Raji (cell line): ENCODE measurements around the gene DBF4B.

Source experiments
- POLR2A ChIP-seq: IDR thresholded peaks from 2 replicates; pipeline ENCODE4 v1.6.1; 2011; ENCODE audit warnings: low read depth, low read length, control low read depth; ENCODE audit not compliant: insufficient read depth

The DBF4B gene

GRCh38 chr17:44768505-44769142 lies 60.2 kb downstream of the DBF4B start:
- no peak for TF ChIP-seq POLR2A

- TF ChIP-seq POLR2A = 0 out of 2 replicates have a peak, but pooled peaks have one; percentile 10
These were observed 60.8 kb downstream of the DBF4B start for GRCh38 chr17:44769230-44769629.

GRCh38 chr17:44769647-44770084 lies 61.2 kb downstream of the DBF4B start:
- no peak for TF ChIP-seq POLR2A

DNA sequence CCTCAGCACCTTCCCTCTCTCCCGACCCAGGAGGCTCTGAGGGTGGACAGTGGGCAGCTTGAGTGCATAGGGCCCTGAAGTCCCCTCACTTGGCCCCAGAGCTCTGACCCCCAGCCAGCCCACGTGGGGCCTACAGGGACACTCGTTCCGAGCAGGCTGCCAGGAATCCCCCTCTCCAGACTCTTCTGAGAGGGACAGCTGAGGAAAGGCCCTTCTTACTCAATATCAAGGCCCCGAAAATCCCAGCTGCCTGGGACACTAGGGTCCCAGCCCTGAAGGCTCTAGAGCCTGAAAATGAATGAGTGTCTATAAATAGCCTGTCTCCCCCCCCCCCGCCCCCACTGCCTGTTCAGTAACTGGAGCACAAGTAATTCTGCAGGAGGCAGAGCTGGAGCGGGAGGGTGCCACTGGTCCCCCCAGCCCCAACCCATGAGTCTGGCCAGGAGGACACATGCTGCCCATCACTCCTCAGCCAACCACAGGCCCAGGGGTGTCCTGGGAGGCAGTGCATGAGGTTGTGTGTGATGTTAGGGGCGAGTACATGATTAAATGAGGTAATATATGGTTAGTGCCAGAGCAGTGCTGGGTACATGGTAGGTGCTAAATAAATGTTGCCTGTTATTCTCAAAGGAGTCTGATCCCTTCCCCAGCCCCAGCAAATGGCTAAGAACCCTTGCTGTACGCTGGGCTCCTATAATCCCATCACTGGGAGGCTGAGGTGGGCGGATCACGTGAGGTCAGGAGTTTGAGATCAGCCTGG lies 61.9 kb downstream of the DBF4B start:
- TF ChIP-seq POLR2A = no peak

- no peak for TF ChIP-seq POLR2A
These were observed 64.0 kb downstream of the DBF4B start for GRCh38 chr17:44772308-44773045.

DNA sequence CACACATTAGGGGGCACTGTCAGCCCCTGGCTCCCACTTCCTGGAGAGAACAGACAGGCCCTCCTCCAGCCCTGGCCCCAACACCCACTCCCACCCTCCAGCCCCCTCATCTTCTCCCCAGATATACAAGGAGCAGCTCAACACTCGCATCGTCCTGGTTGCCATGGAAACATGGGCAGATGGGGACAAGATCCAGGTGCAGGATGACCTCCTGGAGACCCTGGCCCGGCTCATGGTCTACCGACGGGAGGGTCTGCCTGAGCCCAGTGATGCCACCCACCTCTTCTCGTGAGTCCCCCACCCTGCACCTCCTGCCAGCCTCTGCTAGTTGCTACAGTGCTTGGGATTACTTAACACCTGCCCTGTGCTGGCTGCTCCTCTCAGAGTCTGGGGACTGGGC lies 64.7 kb downstream of the DBF4B start:
- no peak for TF ChIP-seq POLR2A

GRCh38 chr17:44774271-44775135 lies 66.0 kb downstream of the DBF4B start:
- TF ChIP-seq POLR2A = no peak

DNA sequence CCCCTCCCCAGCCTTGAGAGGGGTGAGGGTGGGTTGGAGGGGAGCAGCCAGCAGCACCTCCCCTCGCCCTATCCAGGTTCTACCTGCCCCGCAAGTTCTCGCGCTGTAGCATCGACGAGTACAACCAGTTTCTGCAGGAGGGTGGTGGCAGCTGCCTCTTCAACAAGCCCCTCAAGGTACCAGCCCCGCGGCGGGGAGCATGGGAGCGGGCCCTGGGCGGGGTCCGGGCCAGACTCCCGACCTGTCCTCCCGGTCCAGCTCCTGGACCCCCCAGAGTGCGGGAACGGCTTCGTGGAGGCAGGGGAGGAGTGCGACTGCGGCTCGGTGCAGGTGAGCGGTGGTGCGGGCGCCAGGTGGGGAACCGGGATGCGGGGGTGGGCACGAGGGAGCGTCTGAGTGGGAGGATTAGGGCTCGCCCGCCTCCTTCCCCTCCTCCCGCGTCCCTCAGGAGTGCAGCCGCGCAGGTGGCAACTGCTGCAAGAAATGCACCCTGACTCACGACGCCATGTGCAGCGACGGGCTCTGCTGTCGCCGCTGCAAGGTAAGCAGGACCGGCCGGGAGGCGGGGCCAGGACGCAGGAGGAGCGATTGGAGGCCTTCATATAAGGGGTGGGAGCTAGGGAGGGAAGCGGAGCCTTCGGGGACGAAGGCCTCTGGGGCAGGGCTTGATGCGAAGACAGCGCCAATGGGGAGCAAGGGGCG lies 66.8 kb downstream of the DBF4B start:
- peak; percentile 93 for TF ChIP-seq POLR2A

GRCh38 chr17:44775838-44776621 lies 67.6 kb downstream of the DBF4B start:
- no peak for TF ChIP-seq POLR2A

GRCh38 chr17:44776628-44777393 lies 68.3 kb downstream of the DBF4B start:
- no peak for TF ChIP-seq POLR2A

DNA sequence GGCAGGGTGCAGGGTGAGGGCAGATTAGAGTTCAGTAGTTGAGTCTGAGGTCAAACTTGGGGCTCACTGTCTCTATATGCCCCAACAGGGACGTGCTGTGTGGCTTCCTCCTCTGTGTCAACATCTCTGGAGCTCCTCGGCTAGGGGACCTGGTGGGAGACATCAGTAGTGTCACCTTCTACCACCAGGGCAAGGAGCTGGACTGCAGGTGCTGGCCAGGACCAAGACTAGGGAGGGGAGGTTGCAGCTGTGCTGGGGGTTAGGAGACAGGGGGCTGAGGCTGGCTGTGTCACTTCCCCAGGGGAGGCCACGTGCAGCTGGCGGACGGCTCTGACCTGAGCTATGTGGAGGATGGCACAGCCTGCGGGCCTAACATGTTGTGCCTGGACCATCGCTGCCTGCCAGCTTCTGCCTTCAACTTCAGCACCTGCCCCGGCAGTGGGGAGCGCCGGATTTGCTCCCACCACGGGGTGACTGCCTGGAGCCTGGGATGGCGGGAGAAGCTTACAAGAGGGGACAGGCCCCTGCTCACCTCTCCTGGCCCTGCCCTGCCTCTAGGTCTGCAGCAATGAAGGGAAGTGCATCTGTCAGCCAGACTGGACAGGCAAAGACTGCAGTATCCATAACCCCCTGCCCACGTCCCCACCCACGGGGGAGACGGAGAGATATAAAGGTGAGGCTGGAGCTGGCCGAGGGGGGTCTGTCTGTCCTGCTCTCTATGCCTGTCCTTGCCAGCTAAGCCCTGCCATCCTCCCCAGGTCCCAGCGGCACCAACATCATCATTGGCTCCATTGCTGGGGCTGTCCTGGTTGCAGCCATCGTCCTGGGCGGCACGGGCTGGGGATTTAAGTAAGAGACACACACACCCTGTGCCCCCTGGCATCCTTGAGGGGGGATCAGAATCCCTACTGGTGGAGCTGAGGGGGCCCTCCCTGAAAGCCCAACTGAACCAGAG lies 69.2 kb downstream of the DBF4B start:
- TF ChIP-seq POLR2A = no peak
